Tibial nerve (tissue), 3 donors: ENCODE data around the gene RUNX2.

Experiments used
- CTCF ChIP-seq, 5 experiments: fragments of 200-600 bp in 3 of 5; fragments of 450-650 bp in 2 of 5; sonication (generic) in 3 of 5; IDR thresholded peaks; one replicate each; pipeline ENCODE4 v1.5.1; 2016 to 2019; ENCODE audit warnings: antibody characterized with exemption in 5 of 5, mild to moderate bottlenecking in 3 of 5, moderate library complexity in 2 of 5
- POLR2A ChIP-seq, 2 donors: fragments of 450-650 bp; IDR thresholded peaks; one replicate each; pipeline ENCODE4 v1.6.1; 2017; ENCODE audit warnings: antibody characterized with exemption in 2 of 2, mild to moderate bottlenecking in 2 of 2, moderate library complexity in 2 of 2

- TF ChIP-seq CTCF (IDR thresholded peaks at IDR 0.05) (no peak), POLR2A (IDR thresholded peaks at IDR 0.05) (no peak)
Measured at GRCh38 chr6:45494416-45495135, 166.4 kb downstream of the RUNX2 start.
